Mesenteric fat pad (tissue), 1 donor: ENCODE data around the gene TCIRG1. TPM values are rescaled to one million over a fixed set of nuclear protein-coding genes. Genes with fewer than 3 reads are reported as not detected.

Experiments
- DNase-seq: peaks from one replicate; pipeline ENCODE4 v3.0.0-alpha.2; 2020; ENCODE audit warnings: low spot score
- total RNA-seq: library from RNA; stranded (reverse); fragmentation: NEBNext Ultra II Directional; extraction: Animal tissue kit (Norgen Biotek cat#: 25700); gene quantifications from one replicate; pipeline ENCODE4 v1.2.1, GENCODE V29; 2021
- donor health status: DM: yes; HTN: yes; CAD: no.

TCIRG1 gene
- total RNA-seq, 1 donor from 2014 or later, result 112 TPM

DNA sequence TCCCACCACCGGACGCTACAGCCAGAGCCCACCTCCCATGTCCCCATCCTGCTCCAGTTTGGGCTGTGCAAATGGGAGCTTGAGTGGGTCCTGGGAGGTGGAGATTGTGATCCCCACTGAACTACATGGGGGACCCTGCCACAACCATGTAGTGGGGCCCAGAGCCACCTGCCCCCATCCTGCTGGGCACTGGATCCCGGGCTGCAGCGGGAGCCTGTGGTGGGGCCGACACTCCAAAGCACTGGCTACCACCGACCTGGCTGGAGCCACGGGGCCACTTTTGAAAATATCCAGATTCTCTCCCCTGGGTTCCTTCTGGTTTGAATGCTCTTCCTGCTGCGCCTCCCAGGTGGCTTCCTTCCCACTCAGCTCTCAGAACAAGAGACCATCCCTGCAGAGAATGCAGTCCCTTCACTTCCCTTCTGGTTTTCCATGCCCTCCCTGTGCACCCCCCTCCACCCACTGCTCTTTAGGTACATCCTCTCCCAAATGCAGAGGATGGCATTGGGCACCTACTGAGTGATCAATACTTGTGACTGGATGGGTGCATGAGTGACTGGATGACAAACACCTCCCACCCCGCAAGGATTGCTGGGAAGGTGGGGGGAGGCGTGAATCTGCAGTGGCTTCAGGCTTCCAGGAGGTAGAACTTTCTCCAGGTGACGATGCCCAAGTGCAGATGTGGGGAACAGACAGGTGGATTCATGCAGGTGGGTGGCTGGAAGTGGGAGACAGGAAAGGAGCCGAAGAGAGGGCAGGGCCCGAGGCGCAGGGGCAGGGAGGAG lies 34.1 kb upstream of the TCIRG1 start:
- no peak for DNase-seq

DNA sequence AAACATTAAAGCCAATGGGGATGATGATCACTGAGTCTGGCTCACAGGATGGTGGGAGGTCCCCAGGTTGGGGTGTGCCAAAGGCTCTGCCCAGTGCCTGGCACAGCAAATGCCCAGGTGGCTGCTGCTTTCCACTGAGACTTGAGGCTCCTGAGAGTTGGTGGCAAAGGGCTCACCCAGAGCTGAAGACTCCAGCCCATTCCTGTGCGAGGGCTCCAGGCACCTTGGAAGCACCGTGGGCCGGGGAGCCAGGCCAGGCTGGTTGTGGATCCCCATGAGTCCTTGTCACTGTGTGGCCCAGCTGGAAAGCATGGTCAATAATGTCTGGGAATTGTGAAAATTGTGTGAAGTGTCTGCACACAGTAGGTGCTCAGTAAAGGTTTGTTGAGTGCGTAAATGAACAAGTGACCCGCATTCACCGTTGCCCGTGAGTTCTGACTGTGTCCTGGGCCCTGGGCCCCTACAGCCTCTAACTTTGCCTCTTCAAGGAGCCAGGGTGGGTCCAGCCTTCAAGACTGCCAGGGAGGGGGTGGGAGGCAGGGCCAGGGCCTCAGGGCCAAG lies 32.1 kb upstream of the TCIRG1 start:
- no peak for DNase-seq

DNA sequence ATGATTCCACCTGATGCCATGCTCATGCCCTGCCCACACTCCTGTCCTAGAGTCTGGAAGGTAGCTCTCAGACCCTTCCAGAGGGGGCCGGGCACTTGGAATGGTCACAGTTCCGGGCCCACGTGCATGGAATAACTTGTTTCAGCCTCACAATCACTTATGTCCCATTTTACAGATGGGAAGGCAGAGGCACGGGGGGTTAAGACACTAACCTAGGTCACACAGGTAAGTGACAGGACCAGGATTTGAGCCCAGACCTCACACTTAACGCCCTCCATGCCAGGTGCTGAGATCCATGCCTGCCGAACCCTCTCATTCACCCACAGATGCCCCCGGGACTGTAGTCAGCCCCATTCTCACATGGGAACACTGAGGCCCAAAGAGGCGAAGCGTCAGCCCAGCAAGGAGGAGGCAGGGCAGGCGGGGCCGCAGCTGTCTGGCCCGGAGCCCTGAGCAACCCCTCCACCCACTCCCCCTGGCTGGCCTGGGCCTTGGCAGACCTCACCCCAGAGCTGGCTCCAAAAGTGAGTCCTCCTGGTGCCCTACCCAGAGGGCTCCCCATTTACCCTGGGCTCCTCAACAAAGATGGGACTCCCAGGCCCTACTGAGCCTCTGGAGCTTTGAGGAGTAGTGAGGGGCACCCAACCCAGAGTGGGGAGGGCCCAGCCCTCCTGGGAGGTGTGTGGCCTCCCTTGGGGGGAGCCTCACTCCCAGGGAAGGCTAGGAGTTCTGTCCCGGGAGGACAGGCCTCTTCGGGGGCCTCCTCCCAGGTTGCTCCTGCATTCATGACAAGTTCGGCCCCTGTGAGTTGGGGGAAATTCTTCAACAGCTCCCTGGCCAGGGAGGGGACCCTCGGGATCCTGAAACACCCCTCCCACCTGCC lies 31.1 kb upstream of the TCIRG1 start:
- no peak for DNase-seq

DNA sequence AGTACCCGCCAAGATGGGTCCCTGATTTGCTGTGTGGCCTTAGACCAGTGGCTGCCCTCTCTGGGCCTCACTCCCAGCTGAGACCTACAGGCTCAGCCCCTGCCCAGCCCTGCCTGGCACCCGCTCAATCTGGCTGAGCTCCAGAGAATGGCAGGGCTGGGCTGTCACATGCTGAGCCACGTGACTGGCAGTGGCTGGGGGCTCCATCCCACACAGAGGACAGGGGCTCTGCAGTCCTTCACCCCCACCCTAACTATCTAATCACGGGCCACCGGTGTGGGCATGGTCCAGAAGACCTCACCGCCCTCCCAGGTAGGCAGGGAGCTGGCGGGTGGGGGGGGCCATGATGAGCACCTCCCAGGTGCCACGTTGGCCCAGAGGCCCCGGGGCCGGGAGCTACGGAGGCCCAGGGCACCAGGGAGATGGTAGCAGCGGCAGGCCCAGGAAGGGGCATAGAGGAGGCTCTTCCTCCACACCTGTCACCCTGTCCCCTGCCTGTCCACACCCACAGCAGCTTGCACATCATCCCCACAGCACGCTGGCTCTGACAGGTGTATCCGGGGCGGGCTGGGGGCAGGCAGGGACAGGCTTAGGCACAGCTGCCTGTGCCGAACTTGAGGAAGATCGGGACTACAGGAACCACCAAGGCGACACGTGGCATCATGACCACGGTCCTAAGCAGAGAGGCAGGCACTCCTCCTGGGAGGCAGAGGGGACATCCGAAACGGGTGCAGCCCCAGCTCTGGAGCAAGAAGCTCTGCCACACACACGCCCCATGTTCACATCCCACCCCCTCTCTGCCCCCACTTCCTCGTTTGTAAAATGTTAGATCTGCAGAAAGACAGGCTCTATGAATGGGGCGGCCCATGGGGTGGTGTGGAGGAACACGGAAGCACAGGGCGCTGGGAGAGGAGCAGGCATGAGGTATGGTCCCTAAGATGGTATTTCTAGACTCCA lies 30.2 kb upstream of the TCIRG1 start:
- no peak for DNase-seq

DNA sequence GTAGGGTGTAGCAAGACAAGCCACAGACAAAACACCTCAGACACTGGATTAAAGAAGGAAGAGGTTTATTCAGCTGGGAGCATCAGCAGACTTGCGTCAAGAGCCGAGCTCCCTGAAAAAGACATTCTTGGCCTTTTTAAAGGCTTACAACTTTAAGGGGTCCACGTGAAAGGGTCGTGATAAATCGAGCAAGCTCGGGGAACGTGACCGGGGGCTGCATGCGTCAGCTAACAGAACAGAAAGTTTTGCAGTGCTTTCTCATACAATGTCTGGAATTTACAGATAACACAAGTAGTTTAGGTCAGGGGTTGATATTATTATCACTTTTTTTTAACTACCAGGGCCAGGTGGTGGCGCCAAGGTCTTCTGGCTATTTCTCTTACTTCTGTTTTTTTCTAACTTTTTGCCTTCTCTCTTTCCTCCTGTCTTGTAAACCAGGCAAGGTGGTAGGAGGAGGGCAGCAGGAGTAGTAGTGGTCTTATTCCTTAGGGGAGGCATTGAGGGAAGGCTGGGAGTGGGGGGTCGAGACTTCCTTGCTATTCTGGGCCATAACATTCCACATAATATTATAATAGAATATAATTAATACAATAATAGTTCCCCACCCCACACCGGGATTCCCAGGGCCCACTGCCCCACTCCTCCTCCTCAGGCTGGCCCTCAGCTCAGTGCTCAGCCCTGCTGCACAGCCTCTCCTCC lies 29.3 kb upstream of the TCIRG1 start:
- DNase-seq, result no peak

DNA sequence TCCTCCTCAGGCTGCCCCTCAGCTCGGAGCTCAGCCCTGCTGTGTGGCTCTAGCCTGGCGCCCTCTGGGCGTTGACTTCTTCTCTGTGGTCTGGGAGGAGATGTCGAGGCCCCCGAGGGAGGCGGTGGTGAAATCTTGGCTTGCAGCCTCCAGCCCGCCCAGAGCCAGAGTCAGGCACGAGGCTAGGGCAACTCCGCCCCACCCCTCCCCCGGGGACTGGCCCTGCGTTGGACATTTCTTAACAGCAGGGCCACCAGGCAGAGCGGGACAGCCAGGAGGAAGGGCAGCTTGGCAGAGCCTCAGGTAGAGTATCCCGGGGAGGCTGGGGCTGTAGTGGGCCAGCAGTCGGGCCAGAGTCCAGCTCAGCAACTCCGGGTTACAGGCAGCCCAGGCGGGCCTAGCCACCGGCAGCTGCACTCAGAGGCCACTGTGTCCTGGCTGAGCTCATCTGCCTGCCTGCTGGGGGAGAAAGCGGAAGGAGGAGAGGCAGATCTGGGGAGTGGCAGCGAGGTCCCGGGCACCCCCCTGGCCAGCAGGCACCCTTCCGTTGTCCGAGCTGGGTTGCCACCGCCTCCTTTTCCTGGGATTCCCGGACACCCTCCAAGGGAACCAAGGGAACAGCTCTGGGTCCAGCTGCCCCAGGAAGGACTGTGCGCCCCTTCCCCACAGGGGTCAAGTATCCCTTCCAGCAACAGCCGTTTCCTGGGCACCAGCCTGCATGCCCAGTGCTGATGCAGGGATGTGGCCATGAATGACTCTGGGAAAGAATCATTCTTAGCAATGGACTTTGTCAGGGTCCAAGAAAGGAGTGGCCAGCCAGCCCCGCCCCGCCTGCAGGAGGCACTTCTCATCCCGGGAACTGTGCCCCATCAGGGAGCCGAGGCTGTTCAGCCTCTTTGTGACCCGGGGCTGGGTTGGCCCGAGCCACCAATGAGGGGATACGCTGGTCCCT lies 28.5 kb upstream of the TCIRG1 start, which contains the start of gene ALDH3B1:
TSS of gene ALDH3B1 (plus strand) at position 238 of the 952 bp plus-strand sequence. CDS start 4,971 bp downstream, outside the sequence.
- DNase-seq, result peak; percentile 97

DNA sequence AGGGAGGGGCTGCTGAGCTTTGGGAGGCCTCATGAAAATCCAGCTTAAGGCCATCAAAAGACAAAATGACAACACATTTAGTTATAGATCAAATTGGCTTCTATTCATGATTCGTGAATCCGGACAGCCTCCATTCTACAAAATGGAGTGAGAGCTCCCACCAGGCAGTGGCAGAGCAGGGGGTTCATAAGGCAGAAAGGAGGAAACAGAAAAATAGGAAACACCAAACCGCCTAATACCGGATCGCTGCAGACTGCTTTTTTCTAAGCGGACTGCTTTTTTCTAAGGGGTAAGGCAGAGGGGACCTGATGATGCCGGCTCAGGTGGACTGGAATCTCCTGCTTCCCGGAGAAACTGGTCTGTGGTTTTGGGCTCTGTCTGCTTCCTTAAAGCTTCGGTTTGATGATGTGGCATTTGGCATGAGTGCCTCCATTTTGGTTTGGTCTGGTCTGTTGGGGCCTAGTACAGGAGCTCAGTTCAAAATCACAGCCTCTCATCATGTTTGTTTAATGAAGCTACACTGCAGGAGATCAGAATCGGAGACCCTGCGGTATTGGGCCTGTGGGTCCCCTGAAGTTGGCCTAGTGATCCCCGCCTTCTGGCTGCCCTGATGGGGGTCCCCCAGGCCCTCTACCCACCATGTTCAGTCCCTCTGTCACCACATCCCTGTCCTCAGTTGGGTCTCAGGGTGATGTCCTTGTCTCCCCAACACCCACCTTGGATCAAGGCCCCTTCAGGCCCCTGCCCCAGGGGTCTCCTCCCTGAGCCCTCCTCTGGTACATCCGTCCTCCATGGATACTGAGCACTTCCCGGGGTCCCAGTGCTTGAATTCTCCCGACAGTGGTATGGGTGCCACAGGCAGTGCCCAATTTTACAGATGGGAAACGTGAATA lies 27.5 kb upstream of the TCIRG1 start:
- no peak for DNase-seq

DNA sequence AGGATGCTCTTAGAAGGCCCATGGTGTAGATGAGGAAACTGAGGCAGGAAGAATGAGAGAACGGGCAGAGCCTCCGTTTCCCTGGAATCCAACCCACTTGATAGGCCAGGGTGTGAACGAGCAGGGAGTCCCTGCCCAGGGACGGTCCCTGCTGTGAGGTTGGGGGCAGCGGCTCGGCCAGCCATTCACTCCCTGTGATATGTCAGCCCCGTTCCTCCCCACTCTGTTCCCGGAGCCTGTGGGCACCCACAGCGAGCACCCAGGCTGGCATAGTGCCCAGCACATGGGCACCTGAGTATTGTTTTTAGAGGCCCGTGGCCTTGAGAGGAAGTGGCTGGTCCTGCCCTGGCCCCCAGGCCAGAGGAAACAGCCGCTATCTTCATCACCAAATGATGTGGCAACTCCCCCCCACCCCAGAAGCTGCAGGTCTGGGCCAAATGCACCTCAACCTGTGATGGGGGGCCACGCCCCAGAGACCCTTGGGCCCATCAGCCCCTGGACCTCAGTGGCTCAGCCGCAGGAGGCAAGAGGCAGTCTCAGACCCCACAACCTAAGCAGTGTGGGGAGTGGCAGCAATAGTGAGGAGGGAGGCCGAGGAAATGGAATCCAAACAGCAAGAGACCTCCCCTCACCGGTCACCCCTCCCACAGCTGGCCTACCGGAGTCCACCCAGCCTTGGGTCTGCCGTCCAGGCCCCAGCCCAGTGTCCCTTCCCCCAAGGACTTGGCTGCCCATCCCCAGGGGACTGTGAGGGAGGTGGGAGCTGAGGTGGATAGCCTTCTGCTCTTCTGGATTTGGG lies 26.6 kb upstream of the TCIRG1 start:
- no peak for DNase-seq

DNA sequence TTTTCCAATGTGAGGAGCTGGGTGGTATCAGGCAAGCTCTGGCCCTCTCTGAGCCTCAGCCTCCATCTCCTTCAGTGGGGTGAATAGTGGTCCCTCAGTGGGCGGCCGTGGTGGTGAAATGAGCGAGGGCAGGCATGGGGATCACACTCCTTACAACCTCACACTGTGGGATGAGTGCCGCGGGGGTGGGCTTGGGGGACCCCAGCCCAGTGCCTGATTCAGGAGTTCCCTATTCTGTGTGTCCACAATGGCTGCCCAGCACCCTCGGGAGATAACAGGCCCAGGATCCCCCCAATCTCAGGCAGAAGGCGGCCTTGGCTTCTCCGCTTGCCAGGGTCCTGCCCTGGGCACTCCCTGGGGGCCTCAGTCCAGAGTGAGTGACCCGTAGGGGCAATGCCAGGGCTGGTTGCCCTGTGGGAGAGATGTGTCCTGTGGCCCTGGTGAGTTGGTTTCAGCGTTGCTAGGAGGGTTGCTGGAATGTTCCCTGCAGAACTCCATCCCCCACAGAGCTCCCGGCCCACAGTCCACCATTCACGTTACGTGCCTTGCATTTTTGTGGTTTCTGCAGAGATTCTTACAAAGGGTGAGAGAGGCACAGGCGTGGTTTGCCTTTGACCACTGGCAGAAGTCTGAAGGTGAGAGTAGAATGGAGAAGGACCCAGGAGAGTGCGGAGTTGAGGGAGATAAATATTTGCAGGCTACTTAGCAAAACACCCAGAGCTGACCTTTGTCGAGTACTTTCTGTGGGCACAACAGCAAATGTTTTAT lies 25.8 kb upstream of the TCIRG1 start:
- DNase-seq, result no peak

DNA sequence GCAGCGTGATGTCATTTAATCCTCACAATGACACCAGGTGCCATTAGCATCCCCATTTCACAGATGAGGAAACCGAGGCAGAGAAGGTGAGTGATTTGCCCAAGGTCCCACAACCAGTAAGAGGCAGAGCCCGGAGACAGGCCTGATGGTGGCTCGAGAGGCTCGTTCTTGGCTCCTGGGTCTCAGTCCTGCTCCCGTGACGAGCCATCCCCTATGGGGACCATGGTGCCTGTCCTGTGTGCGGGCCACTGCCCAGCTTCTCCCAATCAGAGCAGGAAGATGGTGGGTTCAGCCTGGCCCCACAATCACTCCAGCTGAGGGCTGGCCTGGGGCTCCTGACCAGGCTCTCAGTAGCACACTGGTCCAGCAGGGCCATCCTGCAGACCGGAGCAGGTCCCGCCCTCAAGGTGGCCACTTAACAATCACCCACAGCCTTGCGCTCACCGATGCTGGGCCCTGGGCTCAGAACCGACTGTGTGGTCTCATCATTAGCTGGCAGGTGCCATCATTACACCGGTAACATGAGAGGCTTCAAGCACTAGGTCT lies 25.1 kb upstream of the TCIRG1 start:
- DNase-seq, result no peak

DNA sequence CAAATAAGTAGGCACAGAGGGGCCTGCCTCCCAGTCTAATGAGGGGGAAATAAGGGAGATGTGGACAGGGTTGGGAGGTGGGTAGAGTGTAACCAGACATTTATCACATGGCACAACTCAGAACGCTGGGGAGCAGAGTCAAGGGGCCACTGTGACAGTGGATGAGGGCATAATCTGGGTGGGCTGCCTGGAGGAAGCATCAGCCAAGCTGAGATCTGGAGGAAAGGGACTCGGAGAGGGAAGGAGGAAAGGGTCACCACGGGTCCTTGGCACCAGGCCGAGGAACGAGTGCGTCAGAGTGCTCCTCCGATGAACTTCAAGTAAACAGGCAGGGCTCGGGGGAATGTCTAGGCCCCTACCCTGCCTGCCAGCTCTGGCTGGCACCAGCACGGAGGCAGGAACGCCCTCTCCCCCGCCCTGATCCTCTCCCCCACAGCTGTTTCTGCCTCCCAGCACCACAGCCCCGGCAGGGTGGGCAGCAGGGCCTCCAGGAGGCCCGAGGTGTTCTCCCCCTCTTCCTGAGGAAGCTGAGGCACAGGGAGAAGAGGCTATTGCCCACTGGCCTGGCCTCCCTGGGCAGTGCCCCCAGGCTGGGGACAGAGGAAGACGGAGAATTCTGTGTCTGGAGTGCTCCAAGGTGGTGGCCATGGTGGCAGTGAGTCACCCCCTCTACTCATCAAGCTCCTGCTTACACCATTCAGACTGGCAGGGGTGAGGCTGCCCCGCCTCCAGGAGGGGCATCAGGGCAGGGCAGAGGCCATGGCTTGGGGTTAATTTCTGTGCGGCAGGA lies 24.5 kb upstream of the TCIRG1 start:
- no peak for DNase-seq

DNA sequence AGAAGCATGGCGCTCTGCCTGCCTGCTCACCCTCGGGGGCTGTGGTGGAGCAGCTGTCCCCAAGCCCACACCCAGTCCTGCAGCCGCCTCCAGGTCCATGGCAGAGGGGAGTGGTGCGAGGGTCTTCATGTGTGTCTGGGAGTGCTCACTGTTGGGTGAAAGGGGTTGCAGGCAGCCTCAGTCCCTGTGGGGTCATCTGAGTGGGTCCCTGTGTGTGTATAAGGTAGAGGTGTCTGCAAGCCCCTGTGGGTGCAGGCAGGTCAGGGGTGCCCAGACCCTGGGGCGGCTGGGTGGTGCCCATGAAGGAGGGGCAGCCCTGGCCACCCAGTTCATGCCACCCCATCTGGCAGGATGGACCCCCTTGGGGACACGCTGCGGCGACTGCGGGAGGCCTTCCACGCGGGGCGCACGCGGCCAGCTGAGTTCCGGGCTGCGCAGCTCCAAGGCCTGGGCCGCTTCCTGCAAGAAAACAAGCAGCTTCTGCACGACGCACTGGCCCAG lies 23.8 kb upstream of the TCIRG1 start:
- no peak for DNase-seq

DNA sequence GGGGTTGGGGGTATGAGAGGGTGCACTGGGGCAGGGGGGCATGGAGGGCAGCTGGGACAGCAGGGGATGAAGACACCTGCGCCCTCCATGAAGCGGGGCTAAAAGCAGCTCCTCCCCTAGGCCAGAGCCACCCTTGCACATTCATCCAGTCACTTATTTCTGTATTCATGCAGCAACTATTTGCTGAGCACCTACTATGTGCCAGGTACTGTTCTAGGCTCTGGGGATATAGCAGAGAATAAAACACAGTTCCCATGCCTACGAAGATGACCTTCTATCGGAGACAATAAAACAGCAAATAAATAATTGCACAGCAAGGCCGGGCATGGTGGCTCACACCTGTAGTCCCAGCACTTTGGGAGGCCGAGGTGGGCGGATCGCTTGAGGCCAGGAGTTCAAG lies 23.4 kb upstream of the TCIRG1 start:
- no peak for DNase-seq

DNA sequence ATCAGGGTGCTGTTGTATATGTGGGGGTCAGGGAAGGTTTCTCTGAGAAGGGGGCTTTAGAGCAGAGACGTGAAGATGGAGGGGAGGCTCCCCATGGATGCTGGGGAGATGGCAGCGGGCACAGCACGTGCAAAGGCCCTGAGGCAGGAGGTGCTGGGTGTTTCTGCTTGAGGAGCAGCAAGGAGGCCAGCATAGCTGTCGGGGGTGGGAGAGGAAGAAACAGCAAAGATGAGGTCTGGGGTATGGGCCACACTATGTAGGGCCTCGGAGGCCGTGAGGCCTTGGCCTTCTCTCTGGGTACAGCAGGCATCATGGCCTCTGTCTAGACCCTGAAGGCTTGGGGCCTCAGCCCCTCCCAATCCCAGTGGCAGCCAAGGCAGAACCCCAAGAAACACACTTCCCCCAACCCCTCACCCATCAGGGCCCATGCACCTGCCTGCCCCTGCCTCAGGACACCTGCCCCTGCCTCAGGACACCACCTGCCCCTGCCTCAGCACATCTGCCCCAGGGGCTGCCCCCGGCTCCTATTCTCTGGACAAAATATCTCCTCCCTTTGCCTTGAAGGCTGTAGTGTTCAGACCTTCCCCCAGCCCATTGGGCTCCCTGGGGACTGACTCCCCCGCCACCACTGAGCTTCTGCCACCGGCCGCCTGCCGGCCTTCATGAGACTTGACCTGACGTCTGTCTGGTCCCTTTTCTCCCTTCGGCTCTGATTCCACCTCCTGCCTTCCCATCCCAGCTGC lies 22.5 kb upstream of the TCIRG1 start:
- no peak for DNase-seq
